BLaER1 treated with 17β-estradiol and CSF1 and Interleukin-3, amounts not matched to agents 10 nM and 100 nM (cell line): ENCODE results near the gene SORL1-AS1.

Experiments used
- H3K27ac ChIP-seq, 11 experiments: shearing (Covaris generic); formaldehyde crosslinking; 2 replicates each; pipeline ENCODE4 v1.8.1; 2022
- H3K27me3 ChIP-seq, 11 experiments: shearing (Covaris generic); formaldehyde crosslinking; 2 replicates each; pipeline ENCODE4 v1.8.1; 2022
- H3K36me3 ChIP-seq, 11 experiments: shearing (Covaris generic); formaldehyde crosslinking; 2 replicates each; pipeline ENCODE4 v1.8.1; 2022
- H3K4me1 ChIP-seq, 10 experiments: shearing (Covaris generic); formaldehyde crosslinking; 2 replicates each; pipeline ENCODE4 v1.8.1; 2022
- H3K4me2 ChIP-seq, 11 experiments: shearing (Covaris generic); formaldehyde crosslinking; 2 replicates each; pipeline ENCODE4 v1.8.1; 2022
- H3K4me3 ChIP-seq, 10 experiments: shearing (Covaris generic); formaldehyde crosslinking; 2 replicates each; pipeline ENCODE4 v1.8.1; 2022
- H3K9ac ChIP-seq, 11 experiments: shearing (Covaris generic); formaldehyde crosslinking; 2 replicates each; pipeline ENCODE4 v1.8.1; 2022
- H3K9me3 ChIP-seq, 11 experiments: shearing (Covaris generic); formaldehyde crosslinking; replicated peaks in 1 of 11; 2 replicates each; pipeline ENCODE4 v1.8.1; 2022
- H4K20me1 ChIP-seq, 11 experiments: shearing (Covaris generic); formaldehyde crosslinking; 2 replicates each; pipeline ENCODE4 v1.8.1; 2022
- Cebpa-rat ChIP-seq, 11 experiments: shearing (Covaris generic); IDR thresholded peaks; 2 replicates each; pipeline ENCODE4 v1.8.1; 2022

Gene SORL1-AS1

GRCh38 chr11:121451986-121452608 lies 670 bp downstream of the SORL1-AS1 start, which contains the start of gene SORL1:
Gene SORL1 (plus strand): TSS chr11:121452314. CDS start chr11:121452332, 18 bp downstream.
- peaks cover 0 to 8% (median 0%) of the 10 kb centered on the region in 11 experiments; a peak in 4 of 22 replicates for H3K9me3 ChIP-seq
- peak within 1 kb of the TSS; percentile 62 to 78 (median 76) for H3K9ac ChIP-seq
- peak within 1 kb of the TSS; percentile 92 to 100 (median 99) for H3K4me2 ChIP-seq
- no peaks in the 10 kb centered on the region for H4K20me1 ChIP-seq
- peak within 1 kb of the TSS in 9 of 11 experiments; percentile 43 to 73 (median 54); a peak in 20 of 22 replicates for H3K27ac ChIP-seq
- H3K27me3 ChIP-seq, result peaks cover 37 to 49% (median 42%) of the 10 kb centered on the region in 11 experiments
- no peak for TF ChIP-seq Cebpa-rat (IDR thresholded peaks at IDR 0.05)
- peaks cover 23 to 66% (median 51%) of the 10 kb centered on the region in 10 experiments; a peak in 19 of 20 replicates for H3K4me1 ChIP-seq
- peak within 1 kb of the TSS; percentile 63 to 82 (median 75) for H3K4me3 ChIP-seq
- no peaks in the 10 kb centered on the region for H3K36me3 ChIP-seq

DNA sequence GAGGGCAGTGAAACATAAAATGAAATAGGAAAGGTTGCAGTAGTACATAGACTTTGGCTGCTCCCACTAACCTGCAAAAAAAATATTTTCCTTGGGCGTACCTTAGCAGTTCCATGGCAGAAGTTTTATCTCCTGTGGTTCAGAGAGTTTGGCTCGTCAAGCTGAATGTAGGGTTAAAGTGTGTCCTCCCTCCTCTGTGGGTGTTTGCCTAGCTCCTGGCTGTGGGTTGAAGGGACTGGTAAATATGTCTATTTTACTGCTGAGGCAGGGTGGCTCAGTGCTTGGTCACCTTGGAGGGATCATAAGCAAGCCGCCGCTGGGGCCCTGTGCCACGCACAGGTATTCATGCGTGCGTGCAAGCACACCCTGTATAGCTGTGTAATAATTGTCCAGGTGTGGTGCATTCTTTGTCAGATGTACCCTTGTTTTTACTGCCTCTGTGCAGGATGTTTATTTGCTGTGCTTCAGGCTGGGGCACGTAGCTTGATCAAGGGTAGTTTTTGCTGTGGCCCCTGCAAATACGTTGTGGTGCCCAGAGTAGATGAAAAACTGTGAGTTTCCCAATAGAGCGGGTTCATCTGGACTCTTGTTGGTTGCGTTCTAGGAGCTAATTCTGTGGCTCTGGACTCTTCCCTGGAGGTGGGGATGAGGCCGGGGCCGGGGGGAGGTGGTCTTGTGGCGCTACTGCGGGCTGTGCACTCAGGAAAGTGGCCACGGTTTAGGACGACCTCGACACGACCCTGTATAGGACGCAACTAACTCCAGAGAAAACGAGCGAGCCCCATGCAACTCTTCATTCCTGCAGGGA lies 1.4 kb downstream of the SORL1-AS1 start:
- Histone ChIP-seq H4K20me1 (no peaks in the 10 kb centered on the region), H3K27me3 (peaks cover 37 to 49% (median 42%) of the 10 kb centered on the region in 11 experiments), H3K36me3 (no peaks in the 10 kb centered on the region), H3K9me3 (peaks cover 0 to 8% (median 0%) of the 10 kb centered on the region in 11 experiments; a peak in 4 of 22 replicates), H3K4me3 (peak overlapping the region; percentile 63 to 82 (median 75)), H3K27ac (peak overlapping the region in 9 of 11 experiments; percentile 43 to 73 (median 54); a peak in 17 of 22 replicates), H3K4me2 (peak overlapping the region; percentile 92 to 100 (median 99)), H3K4me1 (peaks cover 28 to 74% (median 57%) of the 10 kb centered on the region in 10 experiments), H3K9ac (peak overlapping the region; percentile 62 to 78 (median 76))
- TF ChIP-seq Cebpa-rat (IDR thresholded peaks at IDR 0.05), result no peak

DNA sequence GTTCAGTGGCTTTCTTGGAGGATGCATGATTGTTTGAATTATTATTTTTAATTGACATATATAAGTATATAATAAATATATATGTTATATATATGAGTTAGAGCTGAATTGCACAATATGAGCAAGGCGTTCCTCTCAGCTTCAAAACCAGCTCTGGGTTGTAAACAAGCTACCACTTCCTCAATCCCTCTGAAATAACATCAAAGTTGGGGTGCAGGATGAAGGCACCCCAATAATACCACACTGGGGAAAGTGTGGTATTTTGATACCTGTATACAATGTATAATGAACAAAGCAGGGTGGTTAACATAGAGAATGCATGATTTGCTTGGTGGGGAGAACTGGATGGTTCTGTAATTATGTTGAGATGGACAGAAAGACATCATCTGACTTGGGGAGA lies 2.4 kb downstream of the SORL1-AS1 start:
- no peaks in the 10 kb centered on the region for H3K36me3 ChIP-seq
- H4K20me1 ChIP-seq, result no peaks in the 10 kb centered on the region
- H3K9ac ChIP-seq, result no peak overlapping the region
- peaks cover 0 to 8% (median 0%) of the 10 kb centered on the region in 11 experiments; a peak in 4 of 22 replicates for H3K9me3 ChIP-seq
- H3K4me1 ChIP-seq, result peaks cover 38 to 81% (median 66%) of the 10 kb centered on the region in 10 experiments
- no peak overlapping the region for H3K4me3 ChIP-seq
- H3K27ac ChIP-seq, result no peak overlapping the region
- TF ChIP-seq Cebpa-rat (IDR thresholded peaks at IDR 0.05), result peak in 2 of 11 experiments; percentile 36 to 43; a peak in 2 of 22 replicates
- peaks cover 37 to 49% (median 42%) of the 10 kb centered on the region in 11 experiments for H3K27me3 ChIP-seq
- H3K4me2 ChIP-seq, result peak overlapping the region in 6 of 11 experiments; percentile 11 to 100 (median 98); a peak in 10 of 22 replicates

GRCh38 chr11:121449626-121450025 lies 3.1 kb downstream of the SORL1-AS1 start:
- no peak overlapping the region for H3K27ac ChIP-seq
- H3K4me1 ChIP-seq, result peaks cover 46 to 88% (median 72%) of the 10 kb centered on the region in 10 experiments
- peaks cover 37 to 49% (median 41%) of the 10 kb centered on the region in 11 experiments for H3K27me3 ChIP-seq
- no peak overlapping the region for H3K9ac ChIP-seq
- H3K4me3 ChIP-seq, result no peak overlapping the region
- H3K9me3 ChIP-seq, result peaks cover 0 to 8% (median 0%) of the 10 kb centered on the region in 11 experiments; a peak in 4 of 22 replicates
- no peaks in the 10 kb centered on the region for H3K36me3 ChIP-seq
- no peak for TF ChIP-seq Cebpa-rat (IDR thresholded peaks at IDR 0.05)
- H3K4me2 ChIP-seq, result peak overlapping the region in 7 of 11 experiments; percentile 30 to 100 (median 98); a peak in 10 of 22 replicates
- no peaks in the 10 kb centered on the region for H4K20me1 ChIP-seq

- Histone ChIP-seq H3K9me3 (peaks cover 0 to 8% (median 0%) of the 10 kb centered on the region in 11 experiments; a peak in 4 of 22 replicates), H3K4me3 (no peak overlapping the region), H3K27me3 (peaks cover 35 to 44% (median 37%) of the 10 kb centered on the region in 11 experiments), H4K20me1 (no peaks in the 10 kb centered on the region), H3K36me3 (no peaks in the 10 kb centered on the region), H3K9ac (no peak overlapping the region), H3K4me2 (peak overlapping the region in 9 of 11 experiments; percentile 30 to 100 (median 53); a peak in 17 of 22 replicates), H3K27ac (peak overlapping the region in 4 of 11 experiments; percentile 6 to 52 (median 32); a peak in 7 of 22 replicates), H3K4me1 (peaks cover 50 to 91% (median 74%) of the 10 kb centered on the region in 10 experiments)
- TF ChIP-seq Cebpa-rat (IDR thresholded peaks at IDR 0.05), result no peak
These were observed 3.6 kb downstream of the SORL1-AS1 start for GRCh38 chr11:121449123-121449522.

GRCh38 chr11:121448431-121448941 lies 4.3 kb downstream of the SORL1-AS1 start:
- no peak for TF ChIP-seq Cebpa-rat (IDR thresholded peaks at IDR 0.05)
- Histone ChIP-seq H4K20me1 (no peaks in the 10 kb centered on the region), H3K4me1 (peaks cover 50 to 92% (median 74%) of the 10 kb centered on the region in 10 experiments), H3K27me3 (peaks cover 29 to 37% (median 31%) of the 10 kb centered on the region in 11 experiments), H3K4me3 (no peak overlapping the region), H3K9me3 (peaks cover 0 to 8% (median 0%) of the 10 kb centered on the region in 11 experiments; a peak in 4 of 22 replicates), H3K9ac (no peak overlapping the region), H3K27ac (peak overlapping the region in 5 of 11 experiments; percentile 6 to 52 (median 19); a peak in 7 of 22 replicates), H3K4me2 (peak overlapping the region in 10 of 11 experiments; percentile 5 to 100 (median 52); a peak in 19 of 22 replicates), H3K36me3 (no peaks in the 10 kb centered on the region)

DNA sequence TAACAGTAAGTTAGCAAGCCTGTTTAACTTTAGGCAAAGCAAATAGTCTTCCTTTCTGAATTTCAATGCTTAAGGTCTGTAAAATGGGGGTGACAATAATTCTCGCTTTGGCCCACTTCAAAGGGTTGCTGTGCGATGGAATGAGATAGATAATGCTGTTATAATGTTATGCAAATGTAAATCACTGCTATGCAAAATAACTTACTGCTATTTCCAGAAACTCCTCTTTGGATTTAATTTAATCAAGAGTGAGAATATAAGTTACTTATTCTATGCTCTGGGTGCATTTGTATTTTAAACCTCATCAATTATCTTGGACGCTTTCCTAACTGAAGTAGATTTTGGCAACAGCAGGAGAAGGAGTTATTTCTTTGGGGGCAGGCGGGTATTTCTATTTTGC lies 4.8 kb downstream of the SORL1-AS1 start:
- H4K20me1 ChIP-seq, result no peaks in the 10 kb centered on the region
- H3K27ac ChIP-seq, result peak overlapping the region in 4 of 11 experiments; percentile 6 to 52 (median 32); a peak in 7 of 22 replicates
- H3K9me3 ChIP-seq, result peaks cover 0 to 8% (median 0%) of the 10 kb centered on the region in 11 experiments; a peak in 4 of 22 replicates
- H3K9ac ChIP-seq, result no peak overlapping the region
- no peak overlapping the region for H3K4me3 ChIP-seq
- peak overlapping the region in 9 of 11 experiments; percentile 30 to 100 (median 80); a peak in 17 of 22 replicates for H3K4me2 ChIP-seq
- H3K27me3 ChIP-seq, result peaks cover 24 to 33% (median 26%) of the 10 kb centered on the region in 11 experiments
- no peaks in the 10 kb centered on the region for H3K36me3 ChIP-seq
- TF ChIP-seq Cebpa-rat (IDR thresholded peaks at IDR 0.05), result no peak
- peaks cover 48 to 88% (median 73%) of the 10 kb centered on the region in 10 experiments for H3K4me1 ChIP-seq

GRCh38 chr11:121446752-121447156 lies 6.0 kb downstream of the SORL1-AS1 start:
- Histone ChIP-seq H3K27ac (peak overlapping the region in 4 of 11 experiments; percentile 1 to 43 (median 18); a peak in 4 of 22 replicates), H3K4me2 (peak overlapping the region; percentile 3 to 100 (median 74); a peak in 21 of 22 replicates), H4K20me1 (no peaks in the 10 kb centered on the region), H3K27me3 (peaks cover 12 to 20% (median 14%) of the 10 kb centered on the region in 11 experiments), H3K9ac (peak overlapping the region in 2 of 11 experiments; percentile 1 to 5; a peak in 1 of 22 replicates), H3K36me3 (no peaks in the 10 kb centered on the region), H3K9me3 (peaks cover 0 to 8% (median 0%) of the 10 kb centered on the region in 11 experiments; a peak in 4 of 22 replicates), H3K4me1 (peaks cover 39 to 78% (median 66%) of the 10 kb centered on the region in 10 experiments), H3K4me3 (no peak overlapping the region)
- no peak for TF ChIP-seq Cebpa-rat (IDR thresholded peaks at IDR 0.05)
